CMK (cell line): Measurements from ENCODE around the gene KNDC1.

Experiments used
- DNase-seq: peaks from one replicate; pipeline ENCODE4 v3.0.0-alpha.2; 2010; ENCODE audit warnings: low read depth

The KNDC1 gene

DNA sequence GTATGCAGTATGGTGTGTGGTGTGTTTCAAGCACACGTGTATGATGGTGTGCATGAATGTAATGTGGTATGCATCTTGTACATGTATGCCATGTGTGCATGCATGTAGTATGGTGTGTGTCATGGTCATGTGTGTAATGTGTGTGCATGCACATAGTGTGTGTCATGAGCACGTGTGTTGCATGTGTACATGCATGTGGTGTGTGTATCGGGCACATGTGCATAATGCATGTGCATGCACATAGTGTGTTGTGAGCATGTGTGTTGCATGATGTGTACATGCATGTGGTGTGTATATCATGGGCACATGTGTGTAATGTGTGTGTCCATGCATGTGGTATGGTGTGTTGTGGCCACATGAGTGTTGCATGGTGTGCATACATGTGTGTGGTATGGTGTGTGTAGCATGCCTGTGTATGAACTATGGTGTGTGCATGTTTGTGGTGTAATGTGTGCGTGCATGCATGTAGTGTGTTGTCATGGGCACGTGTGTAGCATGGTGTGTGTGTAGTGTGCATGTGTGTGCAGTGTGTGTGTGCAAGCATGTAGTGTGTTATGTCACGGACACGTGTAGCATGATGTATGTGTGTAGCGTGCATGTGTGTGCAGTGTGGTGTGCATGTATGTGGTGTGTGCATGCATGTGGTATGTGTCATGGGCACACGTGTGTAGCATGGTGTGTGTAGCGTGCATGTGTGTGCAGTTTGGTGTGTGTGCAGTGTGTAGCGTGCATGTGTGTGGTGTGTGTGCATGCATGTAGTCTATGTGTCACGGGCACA lies 17.6 kb downstream of the KNDC1 start:
- DNase-seq, result no peak

GRCh38 chr10:133178357-133179127 lies 18.5 kb downstream of the KNDC1 start:
- no peak for DNase-seq

DNA sequence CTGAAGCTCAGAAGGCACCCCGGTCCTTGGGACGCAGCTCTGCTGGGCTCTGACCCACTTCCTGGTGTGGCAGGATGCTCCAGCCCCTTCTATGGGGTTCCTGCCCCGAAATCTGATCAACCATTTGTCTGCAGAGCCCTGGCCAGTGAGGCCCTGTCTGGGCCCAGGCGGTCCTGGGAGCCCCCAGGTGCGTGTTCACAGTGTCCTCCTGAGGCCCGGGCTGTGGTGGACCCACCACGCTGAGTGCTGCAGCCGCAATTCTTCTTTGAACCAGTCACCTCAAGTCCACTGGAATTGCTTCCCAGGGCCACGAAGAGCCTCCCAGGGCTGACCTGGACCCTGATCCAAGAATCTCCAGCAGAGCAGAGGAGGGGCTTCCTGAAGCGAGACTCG lies 19.1 kb downstream of the KNDC1 start:
- no peak for DNase-seq

DNA sequence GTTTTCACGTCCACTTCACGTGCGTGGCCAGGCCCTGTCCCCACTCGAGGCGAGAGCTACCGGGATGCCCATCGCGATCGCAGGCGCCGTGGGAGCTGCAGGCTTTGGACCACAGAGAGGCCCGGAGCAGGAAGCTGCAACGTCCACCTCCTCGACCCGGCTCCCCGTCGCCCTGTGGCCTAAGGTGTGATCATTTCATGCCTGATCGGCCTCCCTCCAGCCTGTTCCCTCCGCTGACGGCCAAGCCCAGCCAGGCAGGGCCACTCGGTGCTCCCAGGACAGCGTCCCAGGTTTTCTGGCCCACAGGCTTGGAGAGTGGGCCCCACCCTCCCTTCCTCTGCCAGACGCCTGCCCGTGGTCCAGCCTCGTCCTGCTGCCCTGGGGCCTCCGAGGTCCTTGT lies 19.6 kb downstream of the KNDC1 start:
- DNase-seq, result no peak

- no peak for DNase-seq
These were observed 20.4 kb downstream of the KNDC1 start for GRCh38 chr10:133180192-133180964.

DNA sequence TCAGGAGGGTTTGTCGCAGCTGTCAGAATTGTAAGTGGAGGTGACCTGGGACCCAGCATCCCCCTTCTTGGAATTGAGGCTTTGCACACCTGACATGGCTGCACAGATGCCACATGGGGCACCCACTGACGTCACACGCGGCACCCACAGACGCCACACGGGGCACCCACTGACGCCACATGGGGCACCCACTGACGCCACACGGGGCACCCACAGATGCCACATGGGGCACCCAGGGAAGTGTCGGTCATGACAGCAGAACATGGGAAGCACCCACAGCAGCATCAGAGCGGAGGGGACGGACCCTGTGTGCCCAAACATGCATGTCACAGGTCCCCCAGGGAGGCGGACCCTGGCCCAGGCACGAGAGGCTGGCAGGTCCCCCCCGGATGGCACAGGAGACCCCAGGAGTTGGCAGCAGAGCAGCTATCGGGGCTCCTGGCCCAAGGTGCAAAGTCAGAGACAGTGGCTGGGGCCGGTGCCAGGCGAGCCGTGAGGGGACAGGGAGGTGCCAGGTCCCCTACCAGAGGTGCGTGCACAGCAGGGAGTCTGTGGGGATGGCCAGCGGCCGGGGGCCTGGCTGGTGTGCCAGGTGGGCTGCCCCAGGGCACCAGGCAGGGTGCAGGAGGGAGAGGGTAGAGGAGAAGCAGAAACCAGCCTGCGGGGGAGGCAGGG lies 21.1 kb downstream of the KNDC1 start:
- no peak for DNase-seq

DNA sequence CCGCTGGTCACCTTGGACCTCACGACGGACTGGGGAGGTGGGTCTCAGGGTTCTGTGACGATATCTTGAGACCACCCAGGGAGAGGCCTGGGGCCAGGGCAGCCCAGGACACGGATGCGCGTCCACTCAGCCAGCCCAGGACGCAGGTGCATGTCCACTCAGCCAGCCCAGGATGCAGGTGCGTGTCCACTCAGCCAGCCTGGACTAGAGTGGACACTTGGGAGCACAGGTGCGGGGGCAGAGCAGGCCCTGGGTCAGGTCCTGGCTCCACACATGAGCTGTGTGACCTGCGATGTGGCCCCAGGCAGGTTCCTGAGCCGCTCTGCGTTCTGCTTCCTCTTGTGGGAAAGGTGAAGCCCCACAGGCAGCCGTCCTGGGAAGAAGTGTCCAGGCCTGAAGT lies 22.2 kb downstream of the KNDC1 start:
- no peak for DNase-seq

- DNase-seq, result no peak
These were observed 23.0 kb downstream of the KNDC1 start for GRCh38 chr10:133182791-133183645.

DNA sequence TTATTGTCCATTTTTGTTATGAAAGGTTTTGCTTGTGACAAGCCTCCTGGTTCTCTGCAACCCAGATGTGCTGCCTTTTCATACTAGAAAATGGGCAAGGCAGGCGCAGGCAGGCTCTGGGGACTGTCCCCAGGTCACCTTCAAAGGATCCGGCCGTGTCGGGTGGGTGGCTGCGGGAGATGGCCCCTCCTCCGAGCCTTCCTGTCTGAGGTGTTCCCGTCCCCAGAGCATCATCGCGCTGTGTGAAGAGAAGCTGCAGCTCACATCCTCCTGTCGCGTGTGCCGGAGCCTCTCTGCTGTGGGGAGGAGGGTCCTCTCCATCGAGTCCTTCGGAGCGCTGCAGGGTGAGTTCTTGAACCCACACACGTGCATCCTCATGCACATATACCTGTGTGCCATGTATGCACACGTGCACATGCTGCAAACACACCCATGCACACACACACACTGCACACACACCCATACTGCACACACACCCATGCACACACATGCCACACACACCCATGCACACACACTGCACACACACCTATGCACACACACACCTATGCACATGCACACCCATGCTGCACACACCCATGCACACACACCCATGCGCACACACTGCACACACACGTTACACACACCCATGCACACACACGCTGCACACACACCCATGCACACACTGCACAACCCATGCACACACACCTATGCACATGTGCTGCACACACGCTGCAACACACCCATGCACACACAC lies 23.8 kb downstream of the KNDC1 start:
- no peak for DNase-seq

DNA sequence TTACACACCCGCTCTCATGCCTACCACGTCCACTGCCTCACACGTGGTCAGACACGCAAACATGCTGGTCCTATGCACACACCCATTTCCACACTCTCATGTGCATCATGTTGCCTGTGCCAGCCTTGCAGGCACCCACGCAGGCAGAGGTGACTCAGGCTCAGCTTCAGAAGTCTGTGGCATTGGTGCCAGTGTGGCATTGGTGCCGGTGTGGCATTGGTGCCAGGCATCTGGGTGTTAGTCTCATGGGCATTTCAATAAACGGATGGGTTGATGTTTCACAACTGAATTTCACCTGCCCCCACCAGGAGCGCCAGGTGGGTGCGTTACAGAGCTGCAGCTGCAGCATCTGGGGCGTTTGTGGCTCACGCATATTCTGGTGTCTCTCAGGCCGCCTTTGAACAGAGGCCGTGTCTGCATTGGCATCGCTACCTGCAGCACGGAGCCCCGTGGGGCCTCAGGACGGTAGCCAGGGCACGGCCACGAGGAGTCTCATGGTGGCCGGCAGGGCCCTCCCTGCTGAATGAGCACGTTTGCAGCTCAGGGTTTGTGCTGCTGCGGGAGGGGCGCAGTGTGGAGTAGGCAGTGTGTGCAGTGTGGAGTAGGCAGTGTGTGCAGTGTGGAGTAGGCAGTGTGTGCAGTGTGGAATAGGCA lies 24.7 kb downstream of the KNDC1 start:
- DNase-seq, result no peak

DNA sequence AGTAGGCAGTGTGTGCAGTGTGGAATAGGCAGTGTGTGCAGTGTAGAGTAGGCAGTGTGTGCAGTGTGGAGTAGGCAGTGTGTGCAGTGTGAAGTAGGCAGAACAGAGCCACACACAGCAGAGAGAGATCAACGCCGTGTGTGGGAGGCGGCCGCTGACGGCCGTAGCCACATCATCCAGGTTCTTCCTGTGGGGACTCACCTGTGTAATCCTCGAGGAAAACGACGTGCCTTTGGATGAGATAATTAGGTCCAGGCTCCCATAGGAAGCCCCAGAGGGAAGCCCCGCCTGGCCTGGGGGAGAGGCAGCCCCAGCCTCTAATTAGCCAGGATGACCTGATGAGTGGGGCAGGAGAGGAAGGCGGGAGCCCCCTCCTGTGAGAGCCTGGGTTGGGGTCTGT lies 25.4 kb downstream of the KNDC1 start:
- DNase-seq, result no peak

DNA sequence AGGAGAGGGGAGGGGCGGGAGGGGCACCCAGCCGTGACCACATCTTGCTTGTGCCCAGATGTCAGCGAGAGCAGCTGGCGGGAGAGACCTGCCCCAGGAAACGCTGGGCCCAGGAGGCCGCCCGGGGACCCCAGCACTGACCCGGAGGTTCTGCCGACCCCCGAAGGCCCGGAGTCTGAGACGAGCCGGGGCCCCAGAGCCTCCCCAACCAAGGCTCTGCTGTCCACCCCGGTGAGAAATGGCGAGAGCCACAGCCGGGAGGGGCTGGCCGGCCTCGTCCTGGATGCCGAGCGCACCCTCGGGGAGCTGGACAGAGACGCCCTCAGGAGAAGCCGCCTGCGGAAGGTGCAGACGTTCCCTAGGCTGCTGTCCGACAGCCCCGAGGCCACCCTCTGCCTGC lies 25.9 kb downstream of the KNDC1 start:
- DNase-seq, result no peak

DNA sequence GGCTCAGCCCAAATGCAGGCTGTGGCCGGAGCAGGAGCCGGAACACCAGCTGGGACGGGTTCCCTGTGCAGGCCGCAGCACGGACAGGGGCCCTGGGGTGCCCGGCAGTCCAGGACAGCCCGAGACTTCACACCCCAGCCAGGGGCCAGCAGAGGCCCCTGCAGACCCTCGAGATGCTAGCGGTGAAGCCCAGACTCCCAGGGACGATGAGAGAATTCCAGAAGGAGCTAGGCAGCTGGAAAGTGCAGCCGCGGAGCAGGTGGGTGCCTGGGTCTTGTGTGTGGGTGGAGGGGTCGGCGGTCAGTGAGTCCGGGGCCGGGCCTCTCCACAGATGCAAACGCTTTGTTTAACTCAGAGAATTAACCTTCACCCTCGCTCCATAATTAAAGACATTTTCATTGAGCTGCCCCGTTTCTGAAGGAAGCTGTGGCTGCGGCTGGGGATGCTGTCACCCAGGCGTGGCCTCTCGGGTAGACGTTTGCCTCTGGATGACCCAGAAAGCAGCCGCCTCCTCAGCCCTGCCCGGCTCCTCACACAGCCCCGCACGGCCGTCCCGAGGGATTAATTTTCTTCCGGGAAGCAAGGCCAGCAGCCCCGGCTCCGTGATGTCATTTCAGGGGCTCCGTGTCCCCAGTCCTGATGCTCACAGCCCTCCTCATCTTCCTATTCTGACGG lies 26.5 kb downstream of the KNDC1 start:
- no peak for DNase-seq

DNA sequence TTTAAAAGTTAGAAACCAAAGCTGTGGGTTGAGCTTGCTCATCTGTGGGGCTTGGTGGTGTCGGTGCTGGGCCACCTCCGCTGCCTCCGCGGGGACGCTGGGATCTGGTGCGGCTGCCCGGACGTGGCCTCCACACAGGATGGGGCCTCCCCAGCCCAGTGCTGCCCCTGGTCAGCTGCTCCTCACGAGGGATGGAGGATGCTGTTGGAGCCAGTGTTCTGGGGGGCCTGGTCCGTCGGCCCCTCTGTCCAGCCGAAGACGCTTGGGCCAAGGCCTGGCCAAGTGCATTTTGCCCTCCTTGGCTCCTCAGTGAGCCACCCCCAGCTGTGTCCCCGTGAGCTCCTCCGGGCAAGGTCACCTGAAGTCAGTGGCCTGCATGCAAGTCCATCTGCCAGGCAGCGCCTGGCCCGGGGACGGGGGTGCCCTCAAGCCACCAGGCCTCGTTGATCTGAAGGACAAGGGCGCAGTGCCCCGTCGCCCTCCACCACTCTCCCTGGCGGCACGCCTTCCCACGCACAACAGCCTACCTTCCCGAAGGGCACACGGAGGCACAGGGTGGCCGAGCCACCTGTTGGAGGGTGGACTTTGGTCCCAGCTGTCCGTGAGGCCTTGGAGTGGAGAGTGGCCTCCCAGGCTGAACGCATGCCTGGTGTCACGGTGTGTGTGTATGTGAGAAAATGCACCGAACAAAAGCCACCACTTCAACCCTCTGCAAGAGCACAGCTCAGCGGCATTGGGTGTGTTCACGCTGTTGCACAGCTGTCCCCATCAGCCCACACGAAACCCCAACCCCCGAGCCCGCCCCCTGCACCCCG lies 27.3 kb downstream of the KNDC1 start:
- no peak for DNase-seq

DNA sequence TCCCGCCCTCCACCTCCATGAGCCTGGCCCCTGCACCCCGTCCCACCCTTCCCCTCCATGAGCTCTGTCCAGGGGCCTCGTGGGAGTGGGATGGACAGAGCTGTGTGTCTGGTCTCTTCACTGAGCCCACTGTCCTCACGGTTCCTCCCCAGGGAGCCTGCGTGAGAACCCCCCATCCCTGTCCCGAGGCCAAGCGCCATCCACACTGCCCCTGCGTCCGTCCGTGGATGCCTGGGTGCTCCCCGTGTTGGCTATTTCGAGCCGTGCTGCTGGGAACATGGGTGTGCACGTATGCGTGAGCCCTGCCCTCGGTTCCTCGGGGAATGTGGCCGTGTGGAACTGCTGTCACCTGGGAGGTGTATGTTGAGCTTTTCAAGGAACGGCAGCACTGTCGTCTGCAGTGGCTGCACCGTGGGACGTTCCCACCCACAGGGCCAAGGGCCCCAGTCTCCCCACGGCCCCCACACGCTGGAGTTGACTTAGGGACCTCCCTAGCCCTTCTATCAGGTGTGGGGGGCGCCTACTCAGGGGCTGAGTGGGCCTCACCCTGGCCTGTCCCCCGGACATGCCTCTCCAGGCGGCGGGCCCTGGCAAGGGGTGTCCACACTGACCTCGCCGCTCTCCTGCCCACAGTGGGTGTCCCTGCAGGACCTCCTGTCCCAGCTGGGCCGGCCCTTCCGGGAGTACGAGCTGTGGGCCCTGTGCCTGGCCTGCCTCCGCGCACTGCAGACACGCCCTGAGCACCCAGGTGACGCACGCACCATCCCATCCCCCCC lies 28.1 kb downstream of the KNDC1 start:
- DNase-seq, result no peak

- no peak for DNase-seq
These were observed 29.2 kb downstream of the KNDC1 start for GRCh38 chr10:133189256-133189655.

- DNase-seq, result no peak
These were observed 29.7 kb downstream of the KNDC1 start for GRCh38 chr10:133189726-133190125.

DNA sequence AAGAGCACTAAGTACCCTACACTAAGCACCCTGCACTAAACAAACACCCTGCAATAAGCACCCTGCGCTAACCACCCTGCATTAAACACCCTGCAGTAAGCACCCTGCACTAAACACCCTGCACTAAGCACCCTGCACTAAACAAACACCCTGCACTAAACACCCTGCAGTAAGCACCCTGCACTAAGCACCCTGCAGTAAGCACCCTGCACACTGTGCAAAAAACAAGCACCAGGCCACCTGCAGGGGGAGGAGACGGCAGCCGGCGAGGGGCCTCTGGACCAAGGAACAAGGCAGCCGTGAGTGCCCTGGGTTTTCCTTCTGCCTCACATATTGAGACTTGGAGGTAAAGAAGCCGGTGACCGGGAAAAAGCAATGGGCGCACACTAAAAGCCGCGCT lies 30.2 kb downstream of the KNDC1 start:
- no peak for DNase-seq
